Neural cell (in vitro differentiated cells): Measurements from ENCODE around the gene MAGEA2B. TPM values are rescaled to one million over a fixed set of nuclear protein-coding genes. Genes with fewer than 3 reads are reported as not detected.
"Not testable (repeated sequence)": the region's sequence is repeated elsewhere in the genome, so short reads cannot be mapped to it uniquely, and the experiment has no call there.

Source experiments
- H2AFZ ChIP-seq: fragments of 200-600, 300-800 bp; sonication (generic), shearing (Covaris generic); 2 replicates; pipeline ENCODE4 v1.6.0; 2014; ENCODE audit warnings: low read depth, mild to moderate bottlenecking, antibody characterized with exemption, low read length, moderate library complexity
- H3F3A ChIP-seq: fragments of 200-600 bp; shearing (Covaris generic); 2 replicates; pipeline ENCODE4 v1.6.1; 2016; ENCODE audit warnings: mild to moderate bottlenecking, moderate library complexity, mixed read lengths, antibody characterized with exemption, low read length; ENCODE audit not compliant: insufficient read depth, poor library complexity, severe bottlenecking
- H3K27ac ChIP-seq: fragments of 200-600, 300-800 bp; sonication (generic), shearing (Covaris generic); 2 replicates; pipeline ENCODE4 v1.5.1; 2014; ENCODE audit warnings: mild to moderate bottlenecking, low read length, moderate library complexity
- H3K27me3 ChIP-seq: fragments of 300-800, 200-600 bp; sonication (generic), shearing (Covaris generic); 2 replicates; pipeline ENCODE4 v1.6.0; 2014; ENCODE audit warnings: mild to moderate bottlenecking, low read depth, low read length, moderate library complexity; ENCODE audit not compliant: insufficient read depth
- H3K36me3 ChIP-seq: fragments of 300-800, 200-600 bp; sonication (generic), shearing (Covaris generic); 2 replicates; pipeline ENCODE4 v1.5.1; 2014; ENCODE audit warnings: mild to moderate bottlenecking, antibody characterized with exemption, low read length, moderate library complexity; ENCODE audit not compliant: insufficient read depth
- H3K4me2 ChIP-seq: fragments of 300-800, 200-600 bp; sonication (generic), shearing (Covaris generic); 2 replicates; pipeline ENCODE4 v1.6.0; 2014; ENCODE audit warnings: mild to moderate bottlenecking, low read length
- H3K4me3 ChIP-seq: fragments of 300-800, 200-600 bp; sonication (generic), shearing (Covaris generic); 2 replicates; pipeline ENCODE4 v1.5.1; 2014; ENCODE audit warnings: mild to moderate bottlenecking, low read length, moderate library complexity
- H3K79me2 ChIP-seq: fragments of 200-600 bp; shearing (Covaris generic); replicated peaks from 2 replicates; pipeline ENCODE4 v1.6.0; 2014; ENCODE audit warnings: mild to moderate bottlenecking, low read length, moderate library complexity; ENCODE audit not compliant: insufficient read depth
- H3K9ac ChIP-seq: fragments of 300-800, 200-600 bp; sonication (generic), shearing (Covaris generic); 2 replicates; pipeline ENCODE4 v1.6.1; 2016; ENCODE audit warnings: mild to moderate bottlenecking, low read length, mixed read lengths
- H3K9me2 ChIP-seq: fragments of 200-600 bp; shearing (Covaris generic); 2 replicates; pipeline ENCODE4 v1.6.1; 2016; ENCODE audit warnings: mild to moderate bottlenecking, low read length, mixed read lengths; ENCODE audit not compliant: insufficient read depth
- H3K9me3 ChIP-seq: fragments of 200-600, 300-800 bp; sonication (generic), shearing (Covaris generic); 2 replicates; pipeline ENCODE4 v1.6.1; 2016; ENCODE audit warnings: mild to moderate bottlenecking, mixed run types, low read length, moderate library complexity, mixed read lengths
- H4K20me1 ChIP-seq: fragments of 200-600 bp; shearing (Covaris generic); 2 replicates; pipeline ENCODE4 v1.6.1; 2016; ENCODE audit warnings: mild to moderate bottlenecking, mixed run types; ENCODE audit not compliant: insufficient read depth
- EP300 ChIP-seq: fragments of 450-650 bp; conservative IDR thresholded peaks from 2 replicates; pipeline ENCODE4 v1.6.1; 2014; ENCODE audit warnings: antibody characterized with exemption, mild to moderate bottlenecking, moderate library complexity; ENCODE audit not compliant: poor library complexity, severe bottlenecking
- EZH2 ChIP-seq: fragments of 200-600, 300-800 bp; shearing (Covaris generic), sonication (generic); IDR thresholded peaks from 2 replicates; pipeline ENCODE4 v1.6.1; 2014; ENCODE audit warnings: antibody characterized with exemption, low read length, borderline replicate concordance, mild to moderate bottlenecking; ENCODE audit not compliant: insufficient read depth, poor library complexity, severe bottlenecking
- MXI1 ChIP-seq: fragments of 450-650 bp; conservative IDR thresholded peaks from 2 replicates; pipeline ENCODE4 v1.6.1; 2014; ENCODE audit warnings: antibody characterized with exemption, mild to moderate bottlenecking; ENCODE audit not compliant: poor library complexity, severe bottlenecking
- POLR2AphosphoS5 ChIP-seq: IDR thresholded peaks from 2 replicates; pipeline ENCODE4 v1.6.1; 2012
- RAD21 ChIP-seq: fragments of 450-650 bp; conservative IDR thresholded peaks from 2 replicates; pipeline ENCODE4 v1.6.1; 2014; ENCODE audit warnings: antibody characterized with exemption, mild to moderate bottlenecking, moderate library complexity
- SMC3 ChIP-seq: fragments of 450-650 bp; conservative IDR thresholded peaks from 2 replicates; pipeline ENCODE4 v1.6.1; 2014; ENCODE audit warnings: antibody characterized with exemption, mild to moderate bottlenecking, moderate library complexity; ENCODE audit not compliant: poor library complexity
- TAF1 ChIP-seq: IDR thresholded peaks from 2 replicates; pipeline ENCODE4 v1.6.1; 2012; ENCODE audit warnings: low read depth
- polyA plus RNA-seq: library from polyadenylated mRNA; depleted of rRNA; stranded (reverse); fragments of >200 nt; gene quantifications from 2 replicates; pipeline ENCODE4 v1.2.3, GENCODE V29; 2014
- TF ChIP-seq, protein P1 (sequence below): fragments of 450-650 bp; IDR thresholded peaks from 2 replicates; pipeline ENCODE4 v1.5.1; 2014; ENCODE audit warnings: antibody characterized with exemption, mild to moderate bottlenecking, moderate library complexity; ENCODE audit not compliant: poor library complexity, severe bottlenecking
- TF ChIP-seq, protein P2 (sequence below): IDR thresholded peaks from 2 replicates; pipeline ENCODE4 v1.6.1; 2012; ENCODE audit warnings: borderline replicate concordance

MAGEA2B gene
- polyA plus RNA-seq, 1 donor from 2014 or later: 4.5 TPM

DNA sequence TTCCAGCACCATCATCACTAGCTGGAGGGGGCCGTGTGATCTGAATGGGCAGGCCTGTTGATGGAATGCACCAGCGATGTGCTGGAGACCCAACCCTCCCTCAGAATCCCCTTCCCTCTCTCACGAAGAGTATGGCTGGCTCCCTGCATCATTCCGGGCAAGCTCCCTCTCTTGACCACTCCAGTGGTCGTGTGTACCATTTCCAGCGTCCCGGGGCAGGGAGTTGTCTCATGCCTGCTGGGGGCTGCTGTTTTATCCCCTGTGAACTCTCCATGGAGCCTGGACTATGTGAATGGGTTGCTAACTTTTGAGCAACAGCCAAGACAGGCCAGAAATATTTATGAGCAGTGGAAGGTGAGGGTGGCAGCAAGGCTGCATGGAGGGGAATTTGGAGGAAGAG lies 11.0 kb downstream of the MAGEA2B start:
- H3K4me2 ChIP-seq: no peak overlapping the region
- no peaks in the 10 kb centered on the region for H3K9me3 ChIP-seq
- no peaks in the 10 kb centered on the region for H3K27me3 ChIP-seq
- no peak overlapping the region for H3K4me3 ChIP-seq
- H3K36me3 ChIP-seq: no peaks in the 10 kb centered on the region
- H2AFZ ChIP-seq: no peak overlapping the region
- no peak overlapping the region for H3K9ac ChIP-seq
- no peak for TF ChIP-seq RAD21
- no peak for TF ChIP-seq TAF1
- TF ChIP-seq POLR2AphosphoS5: no peak
- no peak for TF ChIP-seq EP300
- TF ChIP-seq, protein P1, sequence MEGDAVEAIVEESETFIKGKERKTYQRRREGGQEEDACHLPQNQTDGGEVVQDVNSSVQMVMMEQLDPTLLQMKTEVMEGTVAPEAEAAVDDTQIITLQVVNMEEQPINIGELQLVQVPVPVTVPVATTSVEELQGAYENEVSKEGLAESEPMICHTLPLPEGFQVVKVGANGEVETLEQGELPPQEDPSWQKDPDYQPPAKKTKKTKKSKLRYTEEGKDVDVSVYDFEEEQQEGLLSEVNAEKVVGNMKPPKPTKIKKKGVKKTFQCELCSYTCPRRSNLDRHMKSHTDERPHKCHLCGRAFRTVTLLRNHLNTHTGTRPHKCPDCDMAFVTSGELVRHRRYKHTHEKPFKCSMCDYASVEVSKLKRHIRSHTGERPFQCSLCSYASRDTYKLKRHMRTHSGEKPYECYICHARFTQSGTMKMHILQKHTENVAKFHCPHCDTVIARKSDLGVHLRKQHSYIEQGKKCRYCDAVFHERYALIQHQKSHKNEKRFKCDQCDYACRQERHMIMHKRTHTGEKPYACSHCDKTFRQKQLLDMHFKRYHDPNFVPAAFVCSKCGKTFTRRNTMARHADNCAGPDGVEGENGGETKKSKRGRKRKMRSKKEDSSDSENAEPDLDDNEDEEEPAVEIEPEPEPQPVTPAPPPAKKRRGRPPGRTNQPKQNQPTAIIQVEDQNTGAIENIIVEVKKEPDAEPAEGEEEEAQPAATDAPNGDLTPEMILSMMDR: no peak
- TF ChIP-seq SMC3: no peak
- TF ChIP-seq, protein P2, sequence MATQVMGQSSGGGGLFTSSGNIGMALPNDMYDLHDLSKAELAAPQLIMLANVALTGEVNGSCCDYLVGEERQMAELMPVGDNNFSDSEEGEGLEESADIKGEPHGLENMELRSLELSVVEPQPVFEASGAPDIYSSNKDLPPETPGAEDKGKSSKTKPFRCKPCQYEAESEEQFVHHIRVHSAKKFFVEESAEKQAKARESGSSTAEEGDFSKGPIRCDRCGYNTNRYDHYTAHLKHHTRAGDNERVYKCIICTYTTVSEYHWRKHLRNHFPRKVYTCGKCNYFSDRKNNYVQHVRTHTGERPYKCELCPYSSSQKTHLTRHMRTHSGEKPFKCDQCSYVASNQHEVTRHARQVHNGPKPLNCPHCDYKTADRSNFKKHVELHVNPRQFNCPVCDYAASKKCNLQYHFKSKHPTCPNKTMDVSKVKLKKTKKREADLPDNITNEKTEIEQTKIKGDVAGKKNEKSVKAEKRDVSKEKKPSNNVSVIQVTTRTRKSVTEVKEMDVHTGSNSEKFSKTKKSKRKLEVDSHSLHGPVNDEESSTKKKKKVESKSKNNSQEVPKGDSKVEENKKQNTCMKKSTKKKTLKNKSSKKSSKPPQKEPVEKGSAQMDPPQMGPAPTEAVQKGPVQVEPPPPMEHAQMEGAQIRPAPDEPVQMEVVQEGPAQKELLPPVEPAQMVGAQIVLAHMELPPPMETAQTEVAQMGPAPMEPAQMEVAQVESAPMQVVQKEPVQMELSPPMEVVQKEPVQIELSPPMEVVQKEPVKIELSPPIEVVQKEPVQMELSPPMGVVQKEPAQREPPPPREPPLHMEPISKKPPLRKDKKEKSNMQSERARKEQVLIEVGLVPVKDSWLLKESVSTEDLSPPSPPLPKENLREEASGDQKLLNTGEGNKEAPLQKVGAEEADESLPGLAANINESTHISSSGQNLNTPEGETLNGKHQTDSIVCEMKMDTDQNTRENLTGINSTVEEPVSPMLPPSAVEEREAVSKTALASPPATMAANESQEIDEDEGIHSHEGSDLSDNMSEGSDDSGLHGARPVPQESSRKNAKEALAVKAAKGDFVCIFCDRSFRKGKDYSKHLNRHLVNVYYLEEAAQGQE: no peak
- TF ChIP-seq MXI1: no peak
- TF ChIP-seq EZH2: no peak
- no peaks in the 10 kb centered on the region for H3K9me2 ChIP-seq
- H3F3A ChIP-seq: no peaks in the 10 kb centered on the region
- no peaks in the 10 kb centered on the region for H4K20me1 ChIP-seq
- no peaks in the 10 kb centered on the region for H3K79me2 ChIP-seq
- no peak overlapping the region for H3K27ac ChIP-seq

DNA sequence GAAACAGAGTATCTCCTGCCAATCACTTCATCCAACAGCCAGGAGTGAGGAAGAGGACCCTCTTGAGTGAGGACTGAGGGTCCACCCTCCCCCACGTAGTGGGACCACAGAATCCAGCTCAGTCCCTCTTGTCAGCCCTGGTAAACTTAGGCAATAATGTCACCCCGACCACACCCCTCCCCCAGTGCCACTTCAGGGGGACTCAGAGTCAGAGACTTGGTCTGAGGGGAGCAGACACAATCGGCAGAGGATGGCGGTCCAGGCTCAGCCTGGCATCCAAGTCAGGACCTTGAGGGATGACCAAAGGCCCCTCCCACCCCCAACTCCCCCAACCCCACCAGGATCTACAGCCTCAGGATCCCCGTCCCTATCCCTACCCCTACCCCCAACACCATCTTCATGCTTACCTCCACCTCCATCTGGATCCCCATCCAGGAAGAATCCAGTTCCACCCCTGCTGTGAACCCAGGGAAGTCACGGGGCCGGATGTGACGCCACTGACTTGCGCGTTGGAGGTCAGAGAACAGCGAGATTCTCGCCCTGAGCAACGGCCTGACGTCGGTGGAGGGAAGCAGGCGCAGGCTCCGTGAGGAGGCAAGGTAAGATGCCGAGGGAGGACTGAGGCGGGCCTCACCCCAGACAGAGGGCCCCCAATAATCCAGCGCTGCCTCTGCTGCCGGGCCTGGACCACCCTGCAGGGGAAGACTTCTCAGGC lies 19.0 kb downstream of the MAGEA2B start, which contains the start of the genes CSAG1 and MAGEA12:
Gene CSAG1 (minus strand): TSS at position 461 of the 715 bp plus-strand sequence. CDS start 1,261 bp downstream, outside the sequence.
Gene MAGEA12 (plus strand): TSS at position 497 of the 715 bp plus-strand sequence. CDS start 2,405 bp downstream, outside the sequence.
- no peak for TF ChIP-seq MXI1
- TF ChIP-seq EP300: no peak
- TF ChIP-seq TAF1: no peak
- TF ChIP-seq EZH2: no peak
- TF ChIP-seq, protein P1: no peak
- no peak for TF ChIP-seq SMC3
- TF ChIP-seq, protein P2: no peak
- no peak for TF ChIP-seq RAD21
- no peak for TF ChIP-seq POLR2AphosphoS5
- no peak within 1 kb of the TSS for H3K4me3 ChIP-seq
- no peak within 1 kb of the TSS for H2AFZ ChIP-seq
- no peaks in the 10 kb centered on the region for H3F3A ChIP-seq
- no peaks in the 10 kb centered on the region for H3K27me3 ChIP-seq
- H3K9me2 ChIP-seq: no peaks in the 10 kb centered on the region
- H4K20me1 ChIP-seq: no peaks in the 10 kb centered on the region
- no peak within 1 kb of the TSS for H3K4me2 ChIP-seq
- no peaks in the 10 kb centered on the region for H3K36me3 ChIP-seq
- no peaks in the 10 kb centered on the region for H3K79me2 ChIP-seq
- H3K9ac ChIP-seq: no peak within 1 kb of the TSS
- H3K9me3 ChIP-seq: no peaks in the 10 kb centered on the region
- no peak within 1 kb of the TSS for H3K27ac ChIP-seq

DNA sequence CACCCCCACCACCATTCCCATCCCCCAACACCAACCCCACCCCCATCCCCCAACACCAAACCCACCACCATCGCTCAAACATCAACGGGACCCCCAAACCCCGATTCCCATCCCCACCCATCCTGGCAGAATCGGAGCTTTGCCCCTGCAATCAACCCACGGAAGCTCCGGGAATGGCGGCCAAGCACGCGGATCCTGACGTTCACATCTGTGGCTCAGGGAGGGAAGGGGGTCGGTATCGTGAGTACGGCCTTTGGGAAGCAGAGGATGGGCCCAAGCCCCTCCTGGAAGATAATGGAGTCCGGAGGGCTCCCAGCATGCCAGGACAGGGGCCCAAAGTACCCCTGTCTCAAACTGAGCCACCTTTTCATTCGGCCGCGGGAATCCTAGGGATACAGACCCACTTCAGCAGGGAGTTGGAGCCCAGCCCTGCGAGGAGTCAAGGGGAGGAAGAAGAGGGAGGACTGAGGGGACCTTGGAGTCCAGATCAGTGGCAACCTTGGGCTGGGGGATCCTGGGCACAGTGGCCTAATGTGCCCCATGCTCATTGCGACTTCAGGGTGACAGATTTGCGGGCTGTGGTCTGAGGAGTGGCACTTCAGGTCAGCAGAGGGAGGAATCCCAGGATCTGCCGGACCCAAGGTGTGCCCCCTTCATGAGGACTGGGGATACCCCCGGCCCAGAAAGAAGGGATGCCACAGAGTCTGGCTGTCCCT lies 19.9 kb downstream of the MAGEA2B start:
- not testable (repeated sequence) for H3K27ac ChIP-seq, H3K9ac ChIP-seq, H3K36me3 ChIP-seq, H3K27me3 ChIP-seq, H3K9me2 ChIP-seq, H4K20me1 ChIP-seq, H2AFZ ChIP-seq, H3K9me3 ChIP-seq, H3K79me2 ChIP-seq, H3K4me2 ChIP-seq, H3K4me3 ChIP-seq, H3F3A ChIP-seq
